GM21529 (cell line): Measurements from ENCODE around the gene SWAP70.
"Not testable (repeated sequence)": the region's sequence is repeated elsewhere in the genome, so short reads cannot be mapped to it uniquely, and the experiment has no call there.

Source experiments
- ATAC-seq: cut with Tn5 transposase; IDR thresholded peaks from one replicate; pipeline ENCODE4 v1.9.1; 2021; ENCODE audit not compliant: unreplicated experiment

SWAP70 gene

DNA sequence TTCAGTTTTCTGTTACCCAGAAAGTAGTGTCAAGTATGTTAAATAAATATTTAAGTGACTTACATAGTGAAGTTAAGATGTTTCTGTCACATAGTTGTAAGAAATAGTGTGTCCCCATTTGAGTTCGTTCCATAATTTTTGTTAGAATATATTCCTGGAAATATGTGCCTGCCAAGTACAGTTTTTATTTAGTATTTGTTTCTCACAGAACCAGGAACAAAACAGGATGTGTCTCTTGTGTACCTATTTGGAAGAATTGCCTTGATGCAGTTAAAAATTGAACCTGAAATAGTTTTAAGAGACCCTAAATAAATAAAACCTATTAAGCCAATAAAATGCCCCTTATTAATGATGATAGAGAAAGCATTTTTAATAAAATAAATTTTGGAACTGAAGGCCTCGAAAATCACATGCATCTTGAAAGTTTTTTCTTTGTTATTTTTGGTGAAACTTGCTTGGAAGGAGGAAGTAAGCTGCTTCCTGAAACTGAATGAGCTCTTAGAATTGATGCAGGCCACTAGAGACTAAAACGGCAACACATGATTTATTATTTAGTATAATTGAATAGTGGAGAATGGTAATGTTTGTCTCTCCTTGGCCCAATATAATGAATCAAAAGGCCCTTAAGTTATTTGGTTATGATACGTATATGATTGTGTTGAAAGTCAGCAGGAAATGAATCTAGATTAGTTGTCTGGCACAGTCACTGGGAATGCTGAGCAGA lies 55.9 kb downstream of the SWAP70 start:
- ATAC-seq, result no peak

DNA sequence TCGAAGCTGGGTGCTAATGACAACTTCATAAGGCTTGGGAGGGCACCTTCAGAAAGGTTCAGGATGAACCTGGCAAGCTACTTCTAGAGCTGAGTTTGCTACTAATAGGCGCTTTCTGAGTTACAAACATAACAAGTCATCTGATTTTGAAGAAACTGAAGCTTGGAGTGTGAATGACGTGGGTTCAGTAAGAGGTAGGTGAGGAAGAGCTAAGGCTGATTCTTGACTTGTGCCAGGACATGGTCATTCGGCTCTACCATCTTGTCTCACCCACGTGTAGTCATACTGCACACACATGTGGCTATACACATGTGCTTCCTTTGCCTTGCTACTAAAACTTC lies 56.4 kb downstream of the SWAP70 start:
- no peak for ATAC-seq

DNA sequence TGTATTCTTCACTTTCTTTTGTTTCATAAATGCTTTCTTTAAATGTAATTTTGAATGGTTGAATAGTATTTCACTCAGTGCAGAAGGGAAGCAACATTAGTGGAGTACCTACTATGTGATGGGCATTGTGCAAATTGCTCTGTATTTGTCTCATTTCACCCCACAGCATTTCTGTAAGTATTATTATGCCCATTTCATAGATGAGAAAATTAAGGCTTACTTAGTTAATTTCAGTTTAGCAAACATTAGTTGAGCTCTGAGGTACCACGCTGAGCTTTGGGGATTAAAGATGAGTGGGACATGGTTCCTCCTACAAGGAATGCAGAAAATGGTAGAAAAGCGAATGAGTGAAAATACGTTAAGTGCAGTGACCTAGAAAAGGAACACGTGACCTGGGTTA lies 58.1 kb downstream of the SWAP70 start:
- ATAC-seq, result no peak

DNA sequence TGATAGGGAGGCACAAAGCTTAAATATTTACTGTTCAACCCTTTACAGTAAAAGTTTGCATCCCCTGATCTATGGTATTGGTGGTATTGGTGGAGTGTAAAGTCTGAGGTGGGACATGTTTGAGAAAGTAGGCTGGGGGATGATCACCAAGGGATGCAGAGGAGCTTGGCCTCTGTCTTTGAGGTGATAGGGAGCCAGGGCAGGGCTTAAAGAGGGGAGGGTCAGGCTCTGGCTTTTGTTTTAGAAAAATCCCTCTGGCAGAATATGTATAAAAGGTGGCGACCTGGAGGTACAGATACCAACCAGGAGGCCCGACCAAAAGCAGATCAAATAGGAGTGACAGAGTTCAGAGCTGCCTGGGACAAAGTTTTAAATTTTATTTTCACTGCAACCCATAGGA lies 59.0 kb downstream of the SWAP70 start:
- ATAC-seq, result no peak

GRCh38 chr11:9726321-9727022 lies 62.6 kb downstream of the SWAP70 start:
- peak; percentile 50 for ATAC-seq

- no peak for ATAC-seq
Observed at GRCh38 chr11:9728058-9728457, 64.2 kb downstream of the SWAP70 start.

DNA sequence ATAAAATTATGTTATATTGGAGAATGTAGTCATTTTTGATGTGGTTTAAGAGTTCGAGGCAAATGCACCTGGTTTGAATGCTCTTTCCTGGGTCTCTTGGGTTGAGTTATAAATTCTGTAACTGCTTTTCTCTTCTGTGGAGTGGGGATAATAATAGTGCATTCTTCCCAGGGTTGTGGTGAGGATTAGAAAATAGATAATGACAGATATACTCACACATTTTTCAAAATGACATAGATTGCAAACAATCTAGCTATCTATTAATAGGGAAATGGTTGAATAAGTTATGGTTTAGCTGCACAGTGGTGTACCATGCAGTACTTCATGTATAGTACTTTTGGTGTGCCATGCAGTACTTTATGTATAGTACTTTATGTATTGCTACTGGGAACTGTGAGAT lies 67.4 kb downstream of the SWAP70 start:
- no peak for ATAC-seq

- ATAC-seq, result no peak
Observed at GRCh38 chr11:9732453-9732852, 68.6 kb downstream of the SWAP70 start.

- no peak for ATAC-seq
Observed at GRCh38 chr11:9733212-9733611, 69.3 kb downstream of the SWAP70 start.

GRCh38 chr11:9735236-9735635 lies 71.4 kb downstream of the SWAP70 start:
- no peak for ATAC-seq

GRCh38 chr11:9735919-9736318 lies 72.0 kb downstream of the SWAP70 start:
- ATAC-seq, result no peak

GRCh38 chr11:9736365-9736764 lies 72.5 kb downstream of the SWAP70 start:
- ATAC-seq, result no peak

GRCh38 chr11:9738116-9738515 lies 74.2 kb downstream of the SWAP70 start:
- no peak for ATAC-seq

- no peak for ATAC-seq
Observed at GRCh38 chr11:9738707-9739106, 74.8 kb downstream of the SWAP70 start.

DNA sequence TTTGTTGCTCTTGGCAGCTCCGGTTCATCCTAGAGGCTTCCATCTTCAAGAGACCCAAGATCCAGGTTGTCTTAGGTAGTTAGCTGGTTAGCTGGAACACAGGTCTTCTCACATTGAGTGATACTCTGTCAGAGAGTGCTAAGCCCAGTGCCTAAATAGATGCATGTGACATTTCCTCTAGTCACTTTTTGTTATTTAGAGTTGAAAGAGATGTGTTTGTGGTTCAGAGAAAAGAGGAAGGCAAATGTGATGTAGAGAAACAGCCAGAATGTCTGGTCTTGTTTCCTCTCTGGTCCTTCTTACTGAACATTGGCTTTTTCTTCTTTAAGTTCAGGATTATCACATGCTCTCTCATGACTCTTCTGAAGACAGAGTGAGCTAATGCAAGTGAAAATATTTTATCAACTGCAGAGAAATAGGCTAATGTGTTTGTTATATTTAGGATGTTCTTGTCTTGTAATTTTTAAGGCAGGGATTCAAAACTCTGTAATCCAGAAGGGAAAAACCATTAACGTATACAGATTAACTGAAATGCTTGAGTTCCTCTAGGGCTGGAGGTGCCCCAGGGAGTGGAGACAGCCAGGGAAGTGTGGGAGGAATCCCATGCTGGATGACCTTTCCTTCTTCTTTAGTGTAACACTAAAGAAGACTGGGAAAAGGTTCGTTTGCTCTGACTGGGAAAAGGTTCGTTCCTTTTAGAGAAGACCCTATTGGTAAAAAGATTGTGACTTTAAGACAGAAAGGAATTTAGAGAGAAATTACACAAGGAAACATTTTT lies 75.4 kb downstream of the SWAP70 start:
- peak; percentile 69 for ATAC-seq

DNA sequence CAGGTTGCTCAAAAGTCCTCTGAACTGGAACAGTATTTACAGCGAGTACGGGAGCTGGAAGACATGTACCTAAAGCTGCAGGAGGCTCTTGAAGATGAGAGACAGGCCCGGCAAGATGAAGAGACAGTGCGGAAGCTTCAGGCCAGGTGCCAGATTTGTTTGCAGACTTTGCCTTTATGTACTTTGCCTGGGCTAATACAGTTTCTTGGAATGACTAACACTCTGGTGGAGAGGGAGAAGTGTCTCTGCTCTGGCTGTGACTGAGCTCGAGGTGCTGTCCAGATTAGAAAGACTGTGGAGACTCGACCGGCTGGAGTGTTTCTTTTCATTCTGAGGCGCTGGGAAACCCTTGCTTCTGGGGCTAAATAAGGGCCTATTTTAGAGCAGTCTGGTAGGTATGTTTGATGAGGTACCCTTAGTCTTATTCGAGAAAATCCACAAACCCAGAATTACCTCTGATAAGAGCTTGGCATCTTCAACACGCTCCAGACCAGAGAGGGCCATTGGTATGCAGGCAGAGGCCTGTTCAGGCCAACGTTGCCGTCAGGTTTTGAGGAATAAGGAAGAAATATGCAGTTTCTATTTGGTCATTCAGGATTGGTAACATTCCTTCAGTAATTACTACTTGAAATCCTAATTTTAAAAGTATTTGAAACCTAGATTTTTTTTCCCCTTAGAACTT lies 76.5 kb downstream of the SWAP70 start:
- peak; percentile 45 for ATAC-seq

GRCh38 chr11:9741260-9741659 lies 77.4 kb downstream of the SWAP70 start:
- no peak for ATAC-seq

- not testable (repeated sequence) for ATAC-seq
Observed at GRCh38 chr11:9743512-9743911, 79.6 kb downstream of the SWAP70 start.

DNA sequence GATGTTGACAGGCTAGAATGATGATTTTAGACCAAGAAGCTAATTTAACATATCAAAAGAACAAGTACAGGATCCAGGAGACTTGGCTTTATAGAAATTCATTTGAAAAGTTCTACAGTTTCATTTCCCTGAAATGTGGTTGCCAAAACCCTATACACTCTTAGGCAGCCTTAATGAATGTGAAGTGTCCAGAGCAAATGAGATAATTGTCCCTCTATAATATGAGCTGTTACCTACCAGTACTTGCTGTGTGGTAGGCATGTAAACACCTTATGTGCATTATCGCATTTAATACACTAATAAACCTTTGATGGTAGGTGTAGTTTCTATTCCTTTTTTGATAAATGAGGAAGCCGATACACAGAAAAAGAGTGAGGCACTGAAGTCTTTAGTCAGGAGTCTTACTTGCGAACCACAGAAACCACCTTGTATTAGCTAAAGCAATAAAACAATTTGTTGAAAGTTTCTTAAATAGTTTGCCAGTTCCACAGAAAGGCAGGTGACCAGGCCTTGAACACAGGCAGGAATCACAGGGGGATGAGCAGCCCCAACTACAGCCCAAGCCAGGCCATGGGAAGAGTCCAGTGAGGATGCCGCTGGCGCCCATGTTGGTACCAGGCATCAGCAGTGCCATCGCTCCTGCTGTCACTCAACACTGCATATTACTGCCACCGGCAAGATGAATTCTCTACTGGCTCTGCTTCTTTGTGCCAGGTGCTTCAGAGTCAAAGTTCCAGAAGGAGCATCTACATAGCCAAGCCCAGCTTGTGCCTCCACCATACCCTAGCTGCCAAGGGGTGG lies 81.7 kb downstream of the SWAP70 start:
- peak; percentile 47 for ATAC-seq

DNA sequence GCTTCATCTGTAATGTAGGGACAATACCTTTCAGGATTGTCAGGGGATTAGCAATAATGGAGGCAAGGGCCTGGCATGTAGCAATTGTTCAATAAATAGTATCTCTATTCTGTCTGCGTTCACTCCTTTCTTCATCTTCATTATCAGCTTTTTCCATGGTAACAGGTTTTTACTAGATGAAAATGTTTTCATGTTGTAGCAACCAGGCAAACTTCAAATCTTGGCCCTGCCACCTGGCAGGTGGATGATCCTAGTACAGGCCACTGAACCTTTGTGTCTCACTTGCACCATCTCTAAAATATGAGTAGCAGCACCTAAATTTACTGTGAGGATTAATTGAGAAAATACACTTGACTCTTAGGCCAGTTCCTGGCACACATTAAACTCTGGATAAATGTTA lies 83.4 kb downstream of the SWAP70 start:
- ATAC-seq, result no peak

DNA sequence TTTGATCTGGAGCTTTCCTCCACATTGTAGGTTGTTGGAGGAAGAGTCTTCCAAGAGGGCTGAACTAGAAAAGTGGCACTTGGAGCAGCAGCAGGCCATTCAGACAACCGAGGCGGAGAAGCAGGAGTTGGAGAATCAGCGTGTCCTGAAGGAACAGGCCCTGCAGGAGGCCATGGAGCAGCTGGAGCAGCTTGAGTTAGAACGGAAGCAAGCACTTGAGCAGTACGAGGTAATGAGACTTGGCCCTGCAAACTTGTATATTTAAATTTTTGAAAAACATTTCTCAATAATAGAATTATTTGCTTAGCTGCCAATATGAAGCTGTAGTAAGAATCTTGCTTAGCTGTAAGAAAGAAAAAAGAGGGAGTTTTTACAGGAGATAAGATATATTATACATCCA lies 84.0 kb downstream of the SWAP70 start:
- no peak for ATAC-seq
